Fibroblast of skin of abdomen (primary cell): ENCODE measurements around the gene IZUMO1R.
"Not testable (repeated sequence)": the region's sequence is repeated elsewhere in the genome, so short reads cannot be mapped to it uniquely, and the experiment has no call there.

Experiments used
- DNase-seq: peaks from one replicate; pipeline ENCODE4 v3.0.0-alpha.2; 2013

The IZUMO1R gene

DNA sequence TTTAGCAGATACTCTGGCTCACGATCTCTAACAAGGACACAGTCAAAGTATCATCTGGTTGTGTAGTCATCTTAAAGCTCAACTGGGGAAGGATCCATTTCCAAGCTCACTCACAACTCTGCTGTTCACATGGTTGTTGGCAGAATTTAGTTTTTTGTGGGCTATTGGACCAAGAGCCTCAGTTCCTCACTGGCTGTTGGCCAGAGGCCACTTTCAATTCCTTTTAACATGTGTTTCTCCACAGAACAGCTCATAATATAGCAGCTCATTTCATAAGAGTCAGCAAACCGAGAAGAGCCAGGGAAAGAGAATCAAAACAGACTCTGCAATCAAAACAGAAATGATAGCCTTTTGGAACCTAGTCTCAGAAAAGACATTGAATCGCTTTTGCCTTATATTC lies 22.6 kb downstream of the IZUMO1R start:
- no peak for DNase-seq

DNA sequence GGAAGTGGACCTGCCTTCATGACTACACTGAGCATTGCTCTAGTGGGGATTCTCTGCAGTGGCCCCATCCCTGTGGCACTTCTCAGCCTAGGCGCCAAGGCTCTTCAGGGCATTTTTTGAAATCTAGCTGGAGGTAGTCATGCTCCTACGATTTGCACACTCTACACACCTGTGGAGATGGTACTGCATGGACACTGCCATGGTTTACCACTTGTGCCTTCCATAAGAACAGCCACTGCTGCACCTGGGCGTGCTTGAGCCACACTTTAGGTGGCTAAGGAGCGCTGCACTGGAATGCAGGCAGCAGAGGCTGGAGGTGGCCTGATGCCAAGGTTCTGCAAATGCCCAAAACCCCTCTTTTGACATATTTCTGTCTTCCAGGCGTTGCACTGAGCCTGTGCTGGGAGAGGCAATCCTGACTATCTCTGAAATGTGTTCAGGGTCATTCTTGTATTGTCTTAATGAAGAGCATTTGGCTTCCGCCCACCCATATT lies 24.3 kb downstream of the IZUMO1R start:
- DNase-seq: no peak

DNA sequence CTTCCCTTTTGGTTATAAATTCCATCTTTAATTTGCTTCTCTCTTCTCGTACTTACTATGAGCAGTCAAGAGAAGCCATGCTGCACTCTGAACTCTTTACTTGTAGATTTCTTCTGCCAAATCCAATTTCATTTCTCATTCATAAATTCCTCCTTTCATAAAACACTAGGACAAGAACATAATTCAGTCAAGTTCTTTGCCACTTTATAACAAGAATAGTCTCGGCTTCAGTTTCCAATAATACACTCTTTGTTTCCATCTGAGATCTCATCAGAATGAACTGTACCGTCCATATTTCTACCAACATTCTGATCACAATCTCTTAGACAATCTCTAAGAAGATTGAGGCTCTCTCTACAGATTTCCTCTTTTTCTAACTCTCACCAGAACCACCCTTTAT lies 25.1 kb downstream of the IZUMO1R start:
- DNase-seq: no peak

DNA sequence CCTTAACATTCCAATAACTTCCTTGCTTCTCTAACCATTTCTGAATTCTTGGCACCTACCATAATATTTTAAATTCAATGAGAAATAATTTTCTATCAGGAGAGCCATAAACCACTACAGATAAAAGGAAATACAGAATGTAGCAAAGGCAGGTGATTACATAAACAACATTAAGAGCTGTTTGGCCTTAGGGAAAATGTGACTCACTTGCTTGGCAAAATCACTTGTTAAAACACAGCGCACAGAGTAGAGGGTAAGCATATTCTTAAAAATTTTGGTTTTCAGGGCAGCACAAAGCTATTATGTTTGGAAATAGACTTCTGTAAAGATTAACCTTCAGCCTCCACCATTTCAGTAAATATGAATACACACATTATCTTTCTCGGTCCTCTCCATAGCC lies 26.4 kb downstream of the IZUMO1R start:
- DNase-seq: no peak

DNA sequence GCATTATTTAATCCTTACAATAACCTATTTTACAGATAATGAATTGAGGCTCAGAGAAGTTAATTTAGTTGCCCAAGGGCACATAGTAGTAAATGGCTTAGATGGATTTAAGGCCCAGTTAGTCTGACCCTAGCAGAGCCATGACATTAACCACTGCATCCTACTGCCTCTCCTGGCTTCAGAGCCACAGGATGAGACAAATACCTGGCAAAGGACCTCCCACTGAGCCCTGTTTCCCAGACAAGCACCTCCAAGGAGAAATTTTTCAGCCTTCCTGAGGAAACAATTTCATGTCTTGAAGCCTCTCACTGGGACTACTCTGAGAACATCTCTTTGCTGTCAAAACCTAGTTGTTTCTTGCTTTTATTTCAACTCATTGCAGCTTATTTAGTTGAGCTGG lies 28.4 kb downstream of the IZUMO1R start:
- DNase-seq: no peak

DNA sequence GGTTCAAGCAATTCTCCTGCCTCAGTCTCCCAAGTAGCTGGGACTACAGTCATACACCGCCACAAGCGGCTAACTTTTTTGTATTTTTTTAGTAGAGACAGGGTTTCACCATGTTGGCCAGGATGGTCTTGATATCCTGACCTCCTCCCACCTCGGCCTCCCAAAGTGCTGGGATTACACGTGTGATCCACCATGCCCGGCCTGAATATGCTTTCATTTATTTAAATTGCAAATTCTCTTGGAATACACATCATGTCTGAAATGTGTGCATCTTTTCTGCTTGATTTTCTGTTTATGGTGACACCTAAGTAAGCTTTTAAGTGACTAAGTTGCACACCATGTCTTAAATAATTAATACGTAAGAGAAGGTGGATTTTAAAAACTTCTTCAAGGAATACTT lies 31.7 kb downstream of the IZUMO1R start:
- DNase-seq: no peak

DNA sequence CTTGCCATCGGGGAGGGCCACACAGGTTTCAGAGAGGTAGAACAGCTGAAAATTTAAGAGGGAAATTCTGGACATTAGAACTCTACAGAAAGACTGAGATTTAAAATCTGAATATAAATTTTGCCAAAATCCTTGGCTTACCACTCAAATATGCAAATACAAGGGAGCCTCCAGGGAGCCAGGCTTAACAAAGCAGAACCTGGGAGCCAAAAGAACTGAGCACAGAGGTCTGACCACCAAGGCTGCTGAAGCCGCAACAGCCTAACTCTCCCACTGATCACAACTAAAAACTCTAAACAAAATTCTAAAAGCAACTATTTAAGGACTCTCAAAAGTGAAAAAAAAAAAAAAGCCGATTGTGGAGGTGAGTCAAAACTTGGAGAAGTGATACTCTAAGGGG lies 34.3 kb downstream of the IZUMO1R start:
- no peak for DNase-seq

DNA sequence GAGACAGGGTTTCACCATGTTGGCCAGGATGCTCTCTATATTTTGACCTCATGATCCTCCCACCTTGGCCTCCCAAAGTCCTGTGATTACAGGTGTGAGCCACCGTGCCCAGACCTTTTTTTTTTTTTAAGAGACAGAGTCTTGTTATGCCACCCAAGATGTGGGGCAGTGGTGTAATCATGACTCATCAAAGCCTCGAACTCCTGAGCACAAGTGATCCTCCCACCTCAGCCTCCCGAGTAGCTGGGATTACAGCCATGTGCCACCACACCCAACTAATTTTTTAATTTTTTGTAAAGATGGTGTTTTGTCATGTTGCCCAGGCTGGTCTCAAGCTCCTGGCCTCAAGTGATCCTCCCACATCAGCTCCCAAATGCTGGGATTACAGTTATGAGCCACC lies 37.9 kb downstream of the IZUMO1R start:
- DNase-seq: no peak

DNA sequence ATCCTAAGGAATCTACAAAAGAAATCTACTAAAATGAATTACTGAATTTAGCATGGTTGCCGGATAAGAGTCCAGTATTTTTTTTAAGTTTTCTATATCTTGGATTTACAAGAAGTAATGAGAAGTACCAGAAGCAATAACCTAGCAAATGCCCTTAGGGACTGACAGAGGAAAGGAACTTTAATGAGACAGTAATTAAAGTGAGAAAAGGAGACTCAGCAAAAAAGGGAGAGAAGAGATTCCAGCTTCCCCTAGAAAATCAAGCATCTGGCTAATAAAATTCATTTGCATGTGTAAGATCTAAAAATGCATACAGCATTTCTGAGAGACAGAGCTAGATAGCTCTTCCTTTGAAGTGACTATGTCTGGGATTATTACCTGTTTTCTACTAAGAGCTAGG lies 39.1 kb downstream of the IZUMO1R start:
- DNase-seq: no peak

DNA sequence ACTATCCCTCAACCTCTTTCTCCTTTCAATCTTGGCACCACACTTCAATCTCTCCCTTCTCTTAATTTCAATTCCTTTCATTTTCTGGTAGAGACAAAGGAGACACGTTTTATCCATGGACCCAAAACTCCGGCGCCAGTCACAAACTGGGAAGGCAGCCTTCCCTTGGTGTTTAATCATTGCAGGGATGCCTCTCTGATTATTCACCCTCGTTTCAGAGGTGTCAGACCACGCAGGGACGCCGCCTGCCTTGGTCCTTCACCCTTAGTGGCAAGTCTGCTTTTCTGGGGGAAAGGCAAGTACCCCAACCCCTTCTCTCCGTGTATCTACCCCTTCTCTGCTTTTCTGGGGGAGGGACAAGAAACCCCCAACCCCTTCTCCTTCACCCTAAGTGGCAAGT lies 41.9 kb downstream of the IZUMO1R start:
- DNase-seq: not testable (repeated sequence)

DNA sequence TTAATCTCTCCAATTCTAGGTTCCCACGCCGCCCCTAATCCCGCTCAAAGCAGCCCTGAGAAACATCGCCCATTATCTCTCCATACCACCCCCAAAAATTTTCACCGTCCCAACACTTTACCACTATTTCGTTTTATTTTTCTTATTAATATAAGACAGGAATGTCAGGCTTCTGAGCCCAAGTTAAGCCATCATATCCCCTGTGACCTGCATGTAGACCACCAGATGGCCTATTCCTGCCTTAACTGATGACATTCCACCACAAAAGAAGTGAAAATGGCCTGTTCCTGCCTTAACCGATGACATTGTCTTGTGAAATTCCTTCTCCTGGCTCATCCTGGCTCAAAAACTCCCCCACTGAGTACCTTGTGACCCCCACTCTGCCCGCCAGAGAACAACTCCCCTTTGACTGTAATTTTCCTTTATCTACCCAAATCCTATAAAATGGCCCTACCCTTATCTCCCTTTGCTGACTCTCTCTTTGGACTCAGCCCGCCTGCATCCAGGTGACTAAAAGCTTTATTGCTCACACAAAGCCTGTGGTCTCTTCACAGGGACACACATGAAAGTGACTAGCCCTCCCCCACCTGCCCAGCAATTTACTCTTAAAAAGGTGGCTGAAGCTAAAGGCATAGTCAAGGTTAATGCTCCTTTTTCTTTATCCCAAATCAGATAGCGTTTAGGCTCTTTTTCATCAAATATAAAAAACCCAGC lies 46.6 kb downstream of the IZUMO1R start:
- not testable (repeated sequence) for DNase-seq
